ENCODE measurements around the gene DTNBP1. TPM values are rescaled to one million over a fixed set of nuclear protein-coding genes. Genes with fewer than 3 reads are reported as not detected.

The DTNBP1 gene
- polyA plus RNA-seq (ENCODE audit: insufficient read depth in 1 of 5, insufficient read length in 5 of 5, low replicate concordance in 1 of 5): 10 to 100 TPM; 16.2 to 19.3 (median 16.7) TPM
- long read RNA-seq, donor 1, partial matches to known transcripts: 0 of 1 reads
- long read RNA-seq, donor 1, other reads (novel, unspliced or antisense): 0 of 1 reads
- long read RNA-seq, donor 2, partial matches to known transcripts: 0 of 4 reads
- long read RNA-seq, donor 2, other reads (novel, unspliced or antisense): 0 of 4 reads
- long read RNA-seq, donor 3, partial matches to known transcripts: 0 of 2 reads
- long read RNA-seq, donor 3, other reads (novel, unspliced or antisense): 0 of 2 reads
- long read RNA-seq, donor 4: 0 reads
- long read RNA-seq, donor 5, partial matches to known transcripts: 0 of 3 reads
- long read RNA-seq, donor 5, other reads (novel, unspliced or antisense): 0 of 3 reads
- long read RNA-seq, donor 6, partial matches to known transcripts: 0 of 2 reads
- long read RNA-seq, donor 6, other reads (novel, unspliced or antisense): 0 of 2 reads
- long read RNA-seq, donor 7, partial matches to known transcripts: 0 of 9 reads
- long read RNA-seq, donor 7, other reads (novel, unspliced or antisense): 5 of 9 reads
- long read RNA-seq, donor 8, partial matches to known transcripts: 0 of 1 reads
- long read RNA-seq, donor 8, other reads (novel, unspliced or antisense): 0 of 1 reads

- peak; percentile 82 for DNase-seq
Observed at GRCh38 chr6:15662326-15663129, at the start of gene DTNBP1. DTNBP1 (minus strand) TSS chr6:15663028; CDS start chr6:15662869, 159 bp downstream.

- DNase-seq: no peak
Observed at GRCh38 chr6:15709651-15710269, 46.9 kb upstream of the DTNBP1 start.

- no peak for DNase-seq
Observed at GRCh38 chr6:15708231-15708630, 45.4 kb upstream of the DTNBP1 start.

- DNase-seq: peak in 1 of 2 donors; percentile 20
Observed at GRCh38 chr6:15705981-15706380, 43.2 kb upstream of the DTNBP1 start.

GRCh38 chr6:15698471-15698870 lies 35.6 kb upstream of the DTNBP1 start:
- DNase-seq: no peak

- DNase-seq: no peak
Observed at GRCh38 chr6:15697895-15698294, 35.1 kb upstream of the DTNBP1 start.

GRCh38 chr6:15691250-15691869 lies 28.5 kb upstream of the DTNBP1 start:
- DNase-seq: peak; percentile 82 to 91

GRCh38 chr6:15690510-15690909 lies 27.7 kb upstream of the DTNBP1 start:
- no peak for DNase-seq

- DNase-seq: no peak
Observed at GRCh38 chr6:15689586-15690482, 27.0 kb upstream of the DTNBP1 start.

GRCh38 chr6:15685619-15686018 lies 22.8 kb upstream of the DTNBP1 start:
- DNase-seq: no peak

GRCh38 chr6:15682965-15683822 lies 20.4 kb upstream of the DTNBP1 start:
- no peak for DNase-seq

GRCh38 chr6:15681946-15682345 lies 19.1 kb upstream of the DTNBP1 start:
- no peak for DNase-seq

GRCh38 chr6:15678514-15678913 lies 15.7 kb upstream of the DTNBP1 start:
- DNase-seq: no peak

GRCh38 chr6:15677822-15678221 lies 15.0 kb upstream of the DTNBP1 start:
- DNase-seq: no peak

- no peak for DNase-seq
Observed at GRCh38 chr6:15675536-15676220, 12.8 kb upstream of the DTNBP1 start.

- DNase-seq: no peak
Observed at GRCh38 chr6:15674690-15675386, 12.0 kb upstream of the DTNBP1 start.

- DNase-seq: no peak
Observed at GRCh38 chr6:15673666-15674065, 10.8 kb upstream of the DTNBP1 start.

- no peak for DNase-seq
Observed at GRCh38 chr6:15672818-15673217, 10.0 kb upstream of the DTNBP1 start.
